H9 (cell line): ENCODE measurements around the gene IGIP. TPM values are rescaled to one million over a fixed set of nuclear protein-coding genes. Genes with fewer than 3 reads are reported as not detected.

Experiments used
- DNase-seq: peaks from one replicate; pipeline ENCODE4 v3.0.0-alpha.2; 2017
- H2AFZ ChIP-seq: one replicate; pipeline ENCODE4 v1.6.1; 2013; ENCODE audit warnings: mild to moderate bottlenecking, low read length, control low read depth, moderate library complexity
- H2AK5ac ChIP-seq: 2 replicates; pipeline ENCODE4 v1.6.1; 2013; ENCODE audit warnings: low read length, control low read depth, mixed read lengths; ENCODE audit not compliant: insufficient read length
- H2BK120ac ChIP-seq: one replicate; pipeline ENCODE4 v1.6.1; 2013; ENCODE audit warnings: low read depth, mild to moderate bottlenecking, low read length, control low read depth, inconsistent platforms; ENCODE audit not compliant: poor library complexity, severe bottlenecking
- H2BK12ac ChIP-seq: 2 replicates; pipeline ENCODE4 v1.6.1; 2013; ENCODE audit warnings: low read length, control low read depth, mixed read lengths, low read depth; ENCODE audit not compliant: insufficient read length
- H2BK15ac ChIP-seq: 2 replicates; pipeline ENCODE4 v1.6.1; 2013; ENCODE audit warnings: low read depth, low read length, control low read depth
- H2BK20ac ChIP-seq: one replicate; pipeline ENCODE4 v1.6.1; 2013; ENCODE audit warnings: low read depth, mild to moderate bottlenecking, low read length, control low read depth, inconsistent platforms; ENCODE audit not compliant: poor library complexity, severe bottlenecking
- H2BK5ac ChIP-seq: 2 replicates; pipeline ENCODE4 v1.6.1; 2013; ENCODE audit warnings: low read length, control low read depth, mixed read lengths; ENCODE audit not compliant: insufficient read length
- H3K14ac ChIP-seq: 2 replicates; pipeline ENCODE4 v1.6.1; 2013; ENCODE audit warnings: low read length, control low read depth; ENCODE audit not compliant: insufficient read depth
- H3K18ac ChIP-seq: 2 replicates; pipeline ENCODE4 v1.6.1; 2013; ENCODE audit warnings: low read depth, mild to moderate bottlenecking, mixed read lengths, low read length, control low read depth; ENCODE audit not compliant: insufficient read length
- H3K23ac ChIP-seq: 2 replicates; pipeline ENCODE4 v1.6.1; 2013; ENCODE audit warnings: low read length, control low read depth, mixed read lengths, low read depth; ENCODE audit not compliant: insufficient read length
- H3K23me2 ChIP-seq: 2 replicates; pipeline ENCODE4 v1.6.1; 2013; ENCODE audit warnings: low read depth, mild to moderate bottlenecking, mixed read lengths, low read length, control low read depth; ENCODE audit not compliant: insufficient read length, poor library complexity, severe bottlenecking
- H3K27ac ChIP-seq: 2 replicates; pipeline ENCODE4 v1.5.1; 2013; ENCODE audit warnings: low read length, control low read depth, mixed read lengths, low read depth; ENCODE audit not compliant: insufficient read length
- H3K27me3 ChIP-seq: 2 replicates; pipeline ENCODE4 v1.6.1; 2013; ENCODE audit warnings: low read length, control low read depth, inconsistent platforms; ENCODE audit not compliant: insufficient read depth
- H3K4ac ChIP-seq: 2 replicates; pipeline ENCODE4 v1.6.1; 2013; ENCODE audit warnings: low read depth, mild to moderate bottlenecking, control low read depth, inconsistent platforms, low read length, moderate library complexity
- H3K4me1 ChIP-seq: 2 replicates; pipeline ENCODE4 v1.6.1; 2013; ENCODE audit warnings: low read length, control low read depth, inconsistent platforms; ENCODE audit not compliant: insufficient read depth
- H3K4me2 ChIP-seq: 2 replicates; pipeline ENCODE4 v1.6.1; 2013; ENCODE audit warnings: low read length, control low read depth, mixed read lengths; ENCODE audit not compliant: insufficient read length, insufficient read depth
- H3K56ac ChIP-seq: 2 replicates; pipeline ENCODE4 v1.6.1; 2013; ENCODE audit warnings: low read depth, mild to moderate bottlenecking, mixed read lengths, low read length, control low read depth; ENCODE audit not compliant: insufficient read length
- H3K79me1 ChIP-seq: 2 replicates; pipeline ENCODE4 v1.6.1; 2013; ENCODE audit warnings: low read depth, mild to moderate bottlenecking, moderate library complexity, low read length, control low read depth, inconsistent platforms; ENCODE audit not compliant: insufficient read depth, poor library complexity, severe bottlenecking
- H3K79me2 ChIP-seq: 2 replicates; pipeline ENCODE4 v1.6.1; 2013; ENCODE audit warnings: low read length, control low read depth, inconsistent platforms; ENCODE audit not compliant: insufficient read depth
- H3K9ac ChIP-seq: 2 replicates; pipeline ENCODE4 v1.6.1; 2013; ENCODE audit warnings: low read length, control low read depth, mixed read lengths; ENCODE audit not compliant: insufficient read length; ENCODE audit errors: extremely low read depth
- H3K9me3 ChIP-seq: one replicate; pipeline ENCODE4 v1.6.1; 2013; ENCODE audit warnings: low read depth, low read length, inconsistent platforms; ENCODE audit not compliant: control insufficient read depth
- H3T11ph ChIP-seq: one replicate; pipeline ENCODE4 v1.6.1; 2013; ENCODE audit warnings: mild to moderate bottlenecking, low read length, control low read depth, inconsistent platforms
- H4K20me1 ChIP-seq: one replicate; pipeline ENCODE4 v1.6.1; 2013; ENCODE audit not compliant: control insufficient read depth, insufficient read length, insufficient read depth
- H4K5ac ChIP-seq: 2 replicates; pipeline ENCODE4 v1.6.1; 2013; ENCODE audit warnings: low read depth, mild to moderate bottlenecking, mixed read lengths, low read length, control low read depth; ENCODE audit not compliant: insufficient read length
- H4K8ac ChIP-seq: replicated peaks from 2 replicates; pipeline ENCODE4 v1.6.1; 2013; ENCODE audit warnings: low read length, control low read depth, mixed read lengths, low read depth; ENCODE audit not compliant: insufficient read length
- H4K91ac ChIP-seq: 2 replicates; pipeline ENCODE4 v1.6.1; 2013; ENCODE audit warnings: low read depth, mild to moderate bottlenecking, moderate library complexity, mixed read lengths, low read length, control low read depth; ENCODE audit not compliant: insufficient read length
- H3K27ac Mint-ChIP-seq, 3 experiments: 2 replicates in 2 of 3; 3 replicates in 1 of 3; pipeline ENCODE4 v1.8.0; 2020 to 2021; ENCODE audit warnings: mixed read lengths in 3 of 3, mild to moderate bottlenecking in 1 of 3, moderate library complexity in 1 of 3
- H3K27me3 Mint-ChIP-seq: 2 replicates; pipeline ENCODE4 v1.8.0; 2021; ENCODE audit warnings: low read depth, mild to moderate bottlenecking, moderate library complexity, mixed read lengths
- H3K36me3 Mint-ChIP-seq, 3 experiments: 2 replicates in 2 of 3; 3 replicates in 1 of 3; pipeline ENCODE4 v1.8.0; 2020 to 2021; ENCODE audit warnings: low read depth in 3 of 3, mixed read lengths in 3 of 3; ENCODE audit not compliant: insufficient read depth in 1 of 3
- H3K4me1 Mint-ChIP-seq, 2 experiments: 2 replicates each; pipeline ENCODE4 v1.8.0; 2020; ENCODE audit warnings: mixed read lengths in 2 of 2
- H3K4me3 Mint-ChIP-seq, 2 experiments: 2 replicates in 1 of 2; 3 replicates in 1 of 2; pipeline ENCODE4 v1.8.0; 2020 to 2021; ENCODE audit warnings: mild to moderate bottlenecking in 2 of 2, mixed read lengths in 2 of 2, moderate library complexity in 1 of 2
- H3K9me3 Mint-ChIP-seq, 2 experiments: 2 replicates in 1 of 2; 3 replicates in 1 of 2; pipeline ENCODE4 v1.8.0; 2020; ENCODE audit warnings: mild to moderate bottlenecking in 2 of 2, mixed read lengths in 2 of 2, moderate library complexity in 1 of 2
- WGBS: extraction: QIAGEN DNeasy Blood & Tissue Kit; methylation state at CpG from one replicate; pipeline ENCODE4 v1.1.7; 2013; ENCODE audit warnings: missing lambda C conversion rate, low lambda C conversion rate, mixed read lengths; ENCODE audit not compliant: insufficient read length; ENCODE audit errors: extremely low coverage; 5-methylcytosine and 5-hydroxymethylcytosine counted together
- total RNA-seq: library from RNA; stranded (reverse); gene quantifications from 2 replicates; pipeline ENCODE4 v1.2.1, GENCODE V29; 2021
- TF ChIP-seq, protein P1 (sequence below): fragments of 200-600 bp; sonication (generic); conservative IDR thresholded peaks from 3 replicates; pipeline ENCODE4 v1.8.0; 2021; ENCODE audit warnings: antibody characterized with exemption, mild to moderate bottlenecking

Gene IGIP
- total RNA-seq, 1 experiment from 2014 or later: 0.52 TPM

GRCh38 chr5:140109759-140110645, 15.7 kb upstream of the IGIP start:
- H4K5ac ChIP-seq: no peak overlapping the region
- H3K9me3 Mint-ChIP-seq: no peaks in the 10 kb centered on the region; a peak in 1 of 5 replicates
- no peak overlapping the region for H3K27ac ChIP-seq
- no peak overlapping the region for H3K9ac ChIP-seq
- peaks cover 88% of the 10 kb centered on the region for H3K27me3 Mint-ChIP-seq
- no peaks in the 10 kb centered on the region for H3K79me2 ChIP-seq
- no peak overlapping the region for H3K14ac ChIP-seq
- H3K4ac ChIP-seq: no peak overlapping the region
- no peaks in the 10 kb centered on the region for H3K36me3 Mint-ChIP-seq
- no peaks in the 10 kb centered on the region for H4K20me1 ChIP-seq
- no peak overlapping the region for H2BK12ac ChIP-seq
- no peak overlapping the region for H2BK20ac ChIP-seq
- H3K4me2 ChIP-seq: no peak overlapping the region
- no peak overlapping the region for H2BK5ac ChIP-seq
- no peak for DNase-seq
- peaks cover 5% of the 10 kb centered on the region; the same call in 1 of the 2 replicates for H3K4me1 ChIP-seq
- no peak overlapping the region for H3K27ac Mint-ChIP-seq
- no peak overlapping the region for H2BK15ac ChIP-seq
- TF ChIP-seq, protein P1, sequence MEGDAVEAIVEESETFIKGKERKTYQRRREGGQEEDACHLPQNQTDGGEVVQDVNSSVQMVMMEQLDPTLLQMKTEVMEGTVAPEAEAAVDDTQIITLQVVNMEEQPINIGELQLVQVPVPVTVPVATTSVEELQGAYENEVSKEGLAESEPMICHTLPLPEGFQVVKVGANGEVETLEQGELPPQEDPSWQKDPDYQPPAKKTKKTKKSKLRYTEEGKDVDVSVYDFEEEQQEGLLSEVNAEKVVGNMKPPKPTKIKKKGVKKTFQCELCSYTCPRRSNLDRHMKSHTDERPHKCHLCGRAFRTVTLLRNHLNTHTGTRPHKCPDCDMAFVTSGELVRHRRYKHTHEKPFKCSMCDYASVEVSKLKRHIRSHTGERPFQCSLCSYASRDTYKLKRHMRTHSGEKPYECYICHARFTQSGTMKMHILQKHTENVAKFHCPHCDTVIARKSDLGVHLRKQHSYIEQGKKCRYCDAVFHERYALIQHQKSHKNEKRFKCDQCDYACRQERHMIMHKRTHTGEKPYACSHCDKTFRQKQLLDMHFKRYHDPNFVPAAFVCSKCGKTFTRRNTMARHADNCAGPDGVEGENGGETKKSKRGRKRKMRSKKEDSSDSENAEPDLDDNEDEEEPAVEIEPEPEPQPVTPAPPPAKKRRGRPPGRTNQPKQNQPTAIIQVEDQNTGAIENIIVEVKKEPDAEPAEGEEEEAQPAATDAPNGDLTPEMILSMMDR: no peak
- H3K27me3 ChIP-seq: peaks cover 40% of the 10 kb centered on the region
- no peak overlapping the region for H4K91ac ChIP-seq
- no peak overlapping the region for H2AFZ ChIP-seq
- no peak overlapping the region for H2AK5ac ChIP-seq
- no peak overlapping the region for H3K23ac ChIP-seq
- no peak overlapping the region for H3K18ac ChIP-seq
- H3K56ac ChIP-seq: no peak overlapping the region
- peaks cover 38% of the 10 kb centered on the region for H3K23me2 ChIP-seq
- no peak overlapping the region for H4K8ac ChIP-seq
- no CpG with 5 or more reads among the region's 2 CpGs for WGBS
- no peak overlapping the region for H2BK120ac ChIP-seq
- no peak overlapping the region for H3K4me3 Mint-ChIP-seq
- H3K9me3 ChIP-seq: no peaks in the 10 kb centered on the region
- no peaks in the 10 kb centered on the region for H3K79me1 ChIP-seq
- peaks cover 44 to 45% of the 10 kb centered on the region in 2 experiments for H3K4me1 Mint-ChIP-seq
- H3T11ph ChIP-seq: no peak overlapping the region
